HepG2 (cell line): Measurements from ENCODE around the gene GINS3. TPM values are rescaled to one million over a fixed set of nuclear protein-coding genes. Genes with fewer than 3 reads are reported as not detected.

Experiments used
- DDIT3 ChIP-seq: sonication (generic); formaldehyde crosslinking; IDR thresholded peaks from 2 replicates; pipeline ENCODE4 v1.4.0; 2020; ENCODE audit warnings: mild to moderate bottlenecking, missing genetic modification reagents
- MLX ChIP-seq: IDR thresholded peaks from 2 replicates; pipeline ENCODE4 v1.6.1; 2016
- NCOA2 ChIP-seq: sonication (generic); formaldehyde crosslinking; IDR thresholded peaks from 2 replicates; pipeline ENCODE4 v1.8.0; 2022; ENCODE audit warnings: inconsistent platforms
- NFATC3 ChIP-seq: sonication (generic); formaldehyde crosslinking; IDR thresholded peaks from 2 replicates; pipeline ENCODE4 v1.5.1; 2020; ENCODE audit warnings: mild to moderate bottlenecking, missing genetic modification reagents
- NFIB ChIP-seq: sonication (generic); formaldehyde crosslinking; IDR thresholded peaks from 2 replicates; pipeline ENCODE4 v1.9.0; 2021; ENCODE audit warnings: missing genetic modification reagents, mild to moderate bottlenecking, borderline replicate concordance
- PAX8 ChIP-seq: sonication (generic); formaldehyde crosslinking; IDR thresholded peaks from 2 replicates; pipeline ENCODE4 v1.8.0; 2022; ENCODE audit warnings: mild to moderate bottlenecking, missing genetic modification reagents, borderline replicate concordance
- PRMT3 ChIP-seq: sonication (generic); formaldehyde crosslinking; IDR thresholded peaks from 2 replicates; pipeline ENCODE4 v1.8.1; 2022; ENCODE audit warnings: low read depth, mild to moderate bottlenecking, moderate library complexity, missing genetic modification reagents, borderline replicate concordance
- YY1 ChIP-seq: IDR thresholded peaks from 2 replicates; pipeline ENCODE4 v1.6.1; 2011; ENCODE audit warnings: low read length, low read depth, moderate library complexity, mild to moderate bottlenecking; ENCODE audit not compliant: insufficient read depth, insufficient replicate concordance
- ZNF18 ChIP-seq: sonication (generic); formaldehyde crosslinking; IDR thresholded peaks from 2 replicates; pipeline ENCODE4 v1.8.0; 2022; ENCODE audit warnings: mild to moderate bottlenecking, missing genetic modification reagents; ENCODE audit not compliant: insufficient replicate concordance
- ZNF567 ChIP-seq: sonication (generic); formaldehyde crosslinking; IDR thresholded peaks from 2 replicates; pipeline ENCODE4 v1.8.1; 2023; ENCODE audit warnings: mild to moderate bottlenecking, missing genetic modification reagents, borderline replicate concordance
- ZNF605 ChIP-seq: sonication (generic); formaldehyde crosslinking; IDR thresholded peaks from 2 replicates; pipeline ENCODE4 v1.8.0; 2022; ENCODE audit warnings: mild to moderate bottlenecking, missing genetic modification reagents
- ZNF816 ChIP-seq: sonication (generic); formaldehyde crosslinking; IDR thresholded peaks from 2 replicates; pipeline ENCODE4 v1.8.0; 2022; ENCODE audit warnings: missing genetic modification reagents, mild to moderate bottlenecking, borderline replicate concordance
- polyA plus RNA-seq, 8 experiments: library from polyadenylated mRNA; depleted of rRNA in 3 of 8; stranded (reverse) in 7 of 8; unstranded in 1 of 8; fragments of >200 nt; fragmentation: Illumina TruSeq in 4 of 8; extraction: Trizol in 4 of 8; gene quantifications; 2 replicates each; pipeline versions ENCODE4 v1.2.1 to v1.2.3, GENCODE V29; 2011 to 2016; ENCODE audit warnings: low read depth in 4 of 8, missing spikeins in 1 of 8, mixed read lengths in 1 of 8; ENCODE audit not compliant: insufficient read depth in 1 of 8
- total RNA-seq, 5 experiments: library from RNA; depleted of rRNA; stranded (reverse); fragments of >200 nt; fragmentation: Illumina TruSeq; extraction: Trizol; gene quantifications; 2 replicates each; pipeline ENCODE4 v1.2.3, GENCODE V29; 2016; ENCODE audit warnings: low read depth in 1 of 5
- TF ChIP-seq, protein P1 (sequence below): sonication (generic); formaldehyde crosslinking; IDR thresholded peaks from 2 replicates; pipeline ENCODE4 v1.5.0; 2020; ENCODE audit warnings: missing genetic modification reagents
- TF ChIP-seq, protein P2 (sequence below): sonication (generic); formaldehyde crosslinking; IDR thresholded peaks from 2 replicates; pipeline ENCODE4 v1.5.0; 2020; ENCODE audit warnings: missing genetic modification reagents, mild to moderate bottlenecking, borderline replicate concordance

GINS3 gene
- total and polyA plus RNA-seq, 2 of the 13 experiments (the other 11 are each of a cell fraction or from before 2014, with no cell fraction given): 6.5 to 19.3 TPM

- TF ChIP-seq ZNF567: no peak
- no peak for TF ChIP-seq PAX8
- no peak for TF ChIP-seq ZNF816 (CRISPR knock-in tag)
- TF ChIP-seq, protein P1, sequence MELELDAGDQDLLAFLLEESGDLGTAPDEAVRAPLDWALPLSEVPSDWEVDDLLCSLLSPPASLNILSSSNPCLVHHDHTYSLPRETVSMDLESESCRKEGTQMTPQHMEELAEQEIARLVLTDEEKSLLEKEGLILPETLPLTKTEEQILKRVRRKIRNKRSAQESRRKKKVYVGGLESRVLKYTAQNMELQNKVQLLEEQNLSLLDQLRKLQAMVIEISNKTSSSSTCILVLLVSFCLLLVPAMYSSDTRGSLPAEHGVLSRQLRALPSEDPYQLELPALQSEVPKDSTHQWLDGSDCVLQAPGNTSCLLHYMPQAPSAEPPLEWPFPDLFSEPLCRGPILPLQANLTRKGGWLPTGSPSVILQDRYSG: no peak
- TF ChIP-seq NFIB (CRISPR knock-in tag): no peak
- TF ChIP-seq YY1: no peak
- TF ChIP-seq NFATC3 (CRISPR knock-in tag): no peak
- TF ChIP-seq ZNF18: no peak
- TF ChIP-seq ZNF605 (CRISPR knock-in tag): no peak
- TF ChIP-seq PRMT3 (CRISPR knock-in tag): no peak
- no peak for TF ChIP-seq NCOA2 (CRISPR knock-in tag)
- TF ChIP-seq MLX (CRISPR knock-in tag): no peak
- TF ChIP-seq, protein P2, sequence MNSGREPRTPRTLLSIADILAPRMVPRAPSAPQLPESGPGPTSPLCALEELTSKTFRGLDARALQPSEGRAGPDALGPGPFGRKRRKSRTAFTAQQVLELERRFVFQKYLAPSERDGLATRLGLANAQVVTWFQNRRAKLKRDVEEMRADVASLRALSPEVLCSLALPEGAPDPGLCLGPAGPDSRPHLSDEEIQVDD: no peak
- no peak for TF ChIP-seq DDIT3 (CRISPR knock-in tag)
Measured at GRCh38 chr16:58440131-58440530, 47.9 kb downstream of the GINS3 start (continued).
